HEK293 (cell line): ENCODE measurements around the gene SLC38A3.

Experiments
- CTCF ChIA-PET: fragments of 350-600 bp; formaldehyde crosslinking; extraction: SDS; loops from one replicate; lab custom pipeline; 2021; ENCODE audit warnings: antibody characterized with exemption; lab: Yijun Ruan, JAX
- POLR2A ChIA-PET: fragments of 300-600 bp; formaldehyde crosslinking; extraction: SDS; loops from one replicate; lab custom pipeline; 2020; ENCODE audit warnings: antibody characterized with exemption, inconsistent platforms; lab: Yijun Ruan, JAX
- H3K27ac ChIP-seq: fragments of 200-500 bp; sonication (Bioruptor generic); 2 replicates; pipeline ENCODE4 v1.5.1; 2014; ENCODE audit warnings: low read depth, low read length, control low read depth, inconsistent platforms; ENCODE audit errors: extremely low read depth
- H3K36me3 ChIP-seq, 2 experiments: fragments of 200-500 bp in 1 of 2; sonication (Bioruptor generic) in 1 of 2; 1 replicate in 1 of 2; 2 replicates in 1 of 2; pipeline ENCODE4 v1.5.1; 2014 to 2017; ENCODE audit warnings: inconsistent platforms in 2 of 2, low read length in 2 of 2; ENCODE audit not compliant: control insufficient read depth in 2 of 2, insufficient read depth in 1 of 2
- H3K4me1 ChIP-seq: fragments of 200-500 bp; sonication (Bioruptor generic); 2 replicates; pipeline ENCODE4 v1.5.1; 2014; ENCODE audit warnings: mild to moderate bottlenecking, low read length, inconsistent platforms; ENCODE audit not compliant: control insufficient read depth, insufficient read depth
- H3K4me3 ChIP-seq: 2 replicates; pipeline ENCODE4 v1.5.1; 2011; ENCODE audit warnings: low read depth, mild to moderate bottlenecking, control low read depth, low read length, moderate library complexity
- H3K9me3 ChIP-seq: fragments of 200-500 bp; sonication (Bioruptor generic); 2 replicates; pipeline ENCODE4 v1.5.1; 2014; ENCODE audit warnings: low read depth, low read length, inconsistent platforms; ENCODE audit not compliant: control insufficient read depth, insufficient read depth
- OSR2 ChIP-seq: fragments of 450-650 bp; formaldehyde crosslinking; IDR thresholded peaks from 2 replicates; pipeline ENCODE4 v1.5.1; 2016; ENCODE audit warnings: missing biosample characterization, missing genetic modification characterization
- SCRT1 ChIP-seq: fragments of 450-650 bp; formaldehyde crosslinking; IDR thresholded peaks from 2 replicates; pipeline ENCODE4 v1.5.1; 2016; ENCODE audit warnings: missing biosample characterization, missing genetic modification characterization, borderline replicate concordance
- SCRT2 ChIP-seq: fragments of 450-650 bp; formaldehyde crosslinking; IDR thresholded peaks from 2 replicates; pipeline ENCODE4 v1.5.1; 2016; ENCODE audit warnings: missing biosample characterization, missing genetic modification characterization
- YY2 ChIP-seq: fragments of 450-650 bp; formaldehyde crosslinking; IDR thresholded peaks from 2 replicates; pipeline ENCODE4 v1.5.1; 2016; ENCODE audit warnings: missing biosample characterization, missing genetic modification characterization
- ZBTB1 ChIP-seq: fragments of 450-650 bp; formaldehyde crosslinking; IDR thresholded peaks from 2 replicates; pipeline ENCODE4 v1.5.1; 2016; ENCODE audit warnings: missing biosample characterization, missing genetic modification characterization
- ZBTB20 ChIP-seq: fragments of 450-650 bp; formaldehyde crosslinking; IDR thresholded peaks from 2 replicates; pipeline ENCODE4 v1.5.1; 2016; ENCODE audit warnings: missing biosample characterization, missing genetic modification characterization
- ZBTB8A ChIP-seq: fragments of 450-650 bp; formaldehyde crosslinking; IDR thresholded peaks from 2 replicates; pipeline ENCODE4 v1.5.1; 2016; ENCODE audit warnings: missing biosample characterization, missing genetic modification characterization
- ZNF133 ChIP-seq: fragments of 450-650 bp; formaldehyde crosslinking; IDR thresholded peaks from 2 replicates; pipeline ENCODE4 v1.5.1; 2016; ENCODE audit warnings: missing biosample characterization, missing genetic modification characterization
- ZNF214 ChIP-seq: fragments of 450-650 bp; formaldehyde crosslinking; IDR thresholded peaks from 2 replicates; pipeline ENCODE4 v1.5.1; 2017; ENCODE audit warnings: missing biosample characterization, mild to moderate bottlenecking, missing genetic modification characterization, borderline replicate concordance
- ZNF221 ChIP-seq: fragments of 450-650 bp; formaldehyde crosslinking; IDR thresholded peaks from 2 replicates; pipeline ENCODE4 v1.5.1; 2017; ENCODE audit warnings: missing biosample characterization, missing genetic modification characterization, borderline replicate concordance
- ZNF391 ChIP-seq: fragments of 450-650 bp; formaldehyde crosslinking; IDR thresholded peaks from 2 replicates; pipeline ENCODE4 v1.5.1; 2016; ENCODE audit warnings: low read depth, missing biosample characterization, missing genetic modification characterization, borderline replicate concordance
- ZNF548 ChIP-seq: fragments of 450-650 bp; formaldehyde crosslinking; IDR thresholded peaks from 2 replicates; pipeline ENCODE4 v1.5.1; 2016; ENCODE audit warnings: missing biosample characterization, missing genetic modification characterization
- ZNF558 ChIP-seq: fragments of 450-650 bp; formaldehyde crosslinking; IDR thresholded peaks from 2 replicates; pipeline ENCODE4 v1.5.1; 2016; ENCODE audit warnings: missing biosample characterization, missing genetic modification characterization
- ZNF626 ChIP-seq: fragments of 450-650 bp; sonication (Bioruptor Pico); formaldehyde crosslinking; IDR thresholded peaks from 2 replicates; pipeline ENCODE4 v1.5.1; 2018; ENCODE audit warnings: missing biosample characterization, missing genetic modification characterization, inconsistent platforms
- ZNF654 ChIP-seq: fragments of 450-650 bp; formaldehyde crosslinking; IDR thresholded peaks from 2 replicates; pipeline ENCODE4 v1.5.1; 2016; ENCODE audit warnings: low read depth, missing biosample characterization, missing genetic modification characterization
- TF ChIP-seq, protein P1 (sequence below): fragments of 450-650 bp; formaldehyde crosslinking; IDR thresholded peaks from 2 replicates; pipeline ENCODE4 v1.5.1; 2017; ENCODE audit warnings: missing biosample characterization, mild to moderate bottlenecking, missing genetic modification characterization, moderate library complexity
- TF ChIP-seq, protein P2 (sequence below): fragments of 450-650 bp; IDR thresholded peaks from 2 replicates; pipeline ENCODE4 v1.5.1; 2018; ENCODE audit warnings: missing biosample characterization, mild to moderate bottlenecking, missing genetic modification characterization
- TF ChIP-seq, protein P3 (sequence below): fragments of 450-650 bp; formaldehyde crosslinking; IDR thresholded peaks from 2 replicates; pipeline ENCODE4 v1.5.1; 2016; ENCODE audit warnings: missing biosample characterization, missing genetic modification characterization
- TF ChIP-seq, protein P4 (sequence below): fragments of 450-650 bp; formaldehyde crosslinking; IDR thresholded peaks from 2 replicates; pipeline ENCODE4 v1.5.1; 2016; ENCODE audit warnings: missing biosample characterization, missing genetic modification characterization, low read depth
- TF ChIP-seq, protein P5 (sequence below): fragments of 450-650 bp; formaldehyde crosslinking; IDR thresholded peaks from 2 replicates; pipeline ENCODE4 v1.5.1; 2016; ENCODE audit warnings: missing biosample characterization, missing genetic modification characterization

Gene SLC38A3

DNA sequence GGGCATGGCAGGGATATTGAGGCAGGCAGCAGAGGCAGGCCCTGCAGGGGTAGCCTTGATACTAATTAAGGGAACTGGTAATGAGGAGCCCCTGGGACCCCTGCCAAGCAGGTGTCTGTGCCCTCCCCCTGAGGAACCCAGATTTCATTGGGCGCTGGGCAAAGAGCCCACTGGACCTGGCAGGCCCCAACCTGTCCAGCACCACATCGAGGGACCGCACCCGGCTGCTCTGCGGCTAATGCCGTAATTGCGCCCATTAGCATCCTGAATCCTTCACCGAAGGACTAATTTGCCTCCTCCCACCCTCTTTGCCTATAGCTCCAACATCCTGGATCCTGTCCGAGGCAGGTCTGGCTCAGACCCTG, 50.2 kb downstream of the SLC38A3 start:
- H3K4me3 ChIP-seq: no peak overlapping the region
- peaks cover 5 to 53% of the 10 kb centered on the region in 2 experiments for H3K36me3 ChIP-seq
- TF ChIP-seq ZNF548 (tag by site-specific recombination) (no peak), ZNF221 (tag by site-specific recombination) (no peak), ZNF133 (tag by site-specific recombination) (no peak), YY2 (tag by site-specific recombination) (no peak), ZBTB8A (tag by site-specific recombination) (no peak), ZNF391 (tag by site-specific recombination) (no peak), ZBTB1 (tag by site-specific recombination) (no peak), ZNF626 (tag by site-specific recombination) (no peak), OSR2 (tag by site-specific recombination) (no peak)
- TF ChIP-seq, protein P1, sequence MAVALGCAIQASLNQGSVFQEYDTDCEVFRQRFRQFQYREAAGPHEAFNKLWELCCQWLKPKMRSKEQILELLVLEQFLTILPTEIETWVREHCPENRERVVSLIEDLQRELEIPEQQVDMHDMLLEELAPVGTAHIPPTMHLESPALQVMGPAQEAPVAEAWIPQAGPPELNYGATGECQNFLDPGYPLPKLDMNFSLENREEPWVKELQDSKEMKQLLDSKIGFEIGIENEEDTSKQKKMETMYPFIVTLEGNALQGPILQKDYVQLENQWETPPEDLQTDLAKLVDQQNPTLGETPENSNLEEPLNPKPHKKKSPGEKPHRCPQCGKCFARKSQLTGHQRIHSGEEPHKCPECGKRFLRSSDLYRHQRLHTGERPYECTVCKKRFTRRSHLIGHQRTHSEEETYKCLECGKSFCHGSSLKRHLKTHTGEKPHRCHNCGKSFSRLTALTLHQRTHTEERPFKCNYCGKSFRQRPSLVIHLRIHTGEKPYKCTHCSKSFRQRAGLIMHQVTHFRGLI (tag by site-specific recombination): no peak
- TF ChIP-seq, protein P2, sequence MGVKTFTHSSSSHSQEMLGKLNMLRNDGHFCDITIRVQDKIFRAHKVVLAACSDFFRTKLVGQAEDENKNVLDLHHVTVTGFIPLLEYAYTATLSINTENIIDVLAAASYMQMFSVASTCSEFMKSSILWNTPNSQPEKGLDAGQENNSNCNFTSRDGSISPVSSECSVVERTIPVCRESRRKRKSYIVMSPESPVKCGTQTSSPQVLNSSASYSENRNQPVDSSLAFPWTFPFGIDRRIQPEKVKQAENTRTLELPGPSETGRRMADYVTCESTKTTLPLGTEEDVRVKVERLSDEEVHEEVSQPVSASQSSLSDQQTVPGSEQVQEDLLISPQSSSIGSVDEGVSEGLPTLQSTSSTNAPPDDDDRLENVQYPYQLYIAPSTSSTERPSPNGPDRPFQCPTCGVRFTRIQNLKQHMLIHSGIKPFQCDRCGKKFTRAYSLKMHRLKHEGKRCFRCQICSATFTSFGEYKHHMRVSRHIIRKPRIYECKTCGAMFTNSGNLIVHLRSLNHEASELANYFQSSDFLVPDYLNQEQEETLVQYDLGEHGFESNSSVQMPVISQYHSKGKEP (tag by site-specific recombination): no peak
- TF ChIP-seq, protein P3, sequence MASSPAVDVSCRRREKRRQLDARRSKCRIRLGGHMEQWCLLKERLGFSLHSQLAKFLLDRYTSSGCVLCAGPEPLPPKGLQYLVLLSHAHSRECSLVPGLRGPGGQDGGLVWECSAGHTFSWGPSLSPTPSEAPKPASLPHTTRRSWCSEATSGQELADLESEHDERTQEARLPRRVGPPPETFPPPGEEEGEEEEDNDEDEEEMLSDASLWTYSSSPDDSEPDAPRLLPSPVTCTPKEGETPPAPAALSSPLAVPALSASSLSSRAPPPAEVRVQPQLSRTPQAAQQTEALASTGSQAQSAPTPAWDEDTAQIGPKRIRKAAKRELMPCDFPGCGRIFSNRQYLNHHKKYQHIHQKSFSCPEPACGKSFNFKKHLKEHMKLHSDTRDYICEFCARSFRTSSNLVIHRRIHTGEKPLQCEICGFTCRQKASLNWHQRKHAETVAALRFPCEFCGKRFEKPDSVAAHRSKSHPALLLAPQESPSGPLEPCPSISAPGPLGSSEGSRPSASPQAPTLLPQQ (tag by site-specific recombination): no peak
- TF ChIP-seq, protein P4, sequence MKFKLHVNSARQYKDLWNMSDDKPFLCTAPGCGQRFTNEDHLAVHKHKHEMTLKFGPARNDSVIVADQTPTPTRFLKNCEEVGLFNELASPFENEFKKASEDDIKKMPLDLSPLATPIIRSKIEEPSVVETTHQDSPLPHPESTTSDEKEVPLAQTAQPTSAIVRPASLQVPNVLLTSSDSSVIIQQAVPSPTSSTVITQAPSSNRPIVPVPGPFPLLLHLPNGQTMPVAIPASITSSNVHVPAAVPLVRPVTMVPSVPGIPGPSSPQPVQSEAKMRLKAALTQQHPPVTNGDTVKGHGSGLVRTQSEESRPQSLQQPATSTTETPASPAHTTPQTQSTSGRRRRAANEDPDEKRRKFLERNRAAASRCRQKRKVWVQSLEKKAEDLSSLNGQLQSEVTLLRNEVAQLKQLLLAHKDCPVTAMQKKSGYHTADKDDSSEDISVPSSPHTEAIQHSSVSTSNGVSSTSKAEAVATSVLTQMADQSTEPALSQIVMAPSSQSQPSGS: no peak
- H3K9me3 ChIP-seq: no peaks in the 10 kb centered on the region
- no peaks in the 10 kb centered on the region; the same call in 1 of the 2 replicates for H3K4me1 ChIP-seq
- no peak overlapping the region for H3K27ac ChIP-seq
- POLR2A ChIA-PET: interaction anchor here (1.6 kb wide), 1 partner anchor 10 kb away, joined by 4 read pairs; no protein-coding TSS in a partner anchor
- CTCF ChIA-PET: interaction anchor here (2.5 kb wide), 1 partner anchor 8 kb away, joined by 20 read pairs; no protein-coding TSS in a partner anchor

DNA sequence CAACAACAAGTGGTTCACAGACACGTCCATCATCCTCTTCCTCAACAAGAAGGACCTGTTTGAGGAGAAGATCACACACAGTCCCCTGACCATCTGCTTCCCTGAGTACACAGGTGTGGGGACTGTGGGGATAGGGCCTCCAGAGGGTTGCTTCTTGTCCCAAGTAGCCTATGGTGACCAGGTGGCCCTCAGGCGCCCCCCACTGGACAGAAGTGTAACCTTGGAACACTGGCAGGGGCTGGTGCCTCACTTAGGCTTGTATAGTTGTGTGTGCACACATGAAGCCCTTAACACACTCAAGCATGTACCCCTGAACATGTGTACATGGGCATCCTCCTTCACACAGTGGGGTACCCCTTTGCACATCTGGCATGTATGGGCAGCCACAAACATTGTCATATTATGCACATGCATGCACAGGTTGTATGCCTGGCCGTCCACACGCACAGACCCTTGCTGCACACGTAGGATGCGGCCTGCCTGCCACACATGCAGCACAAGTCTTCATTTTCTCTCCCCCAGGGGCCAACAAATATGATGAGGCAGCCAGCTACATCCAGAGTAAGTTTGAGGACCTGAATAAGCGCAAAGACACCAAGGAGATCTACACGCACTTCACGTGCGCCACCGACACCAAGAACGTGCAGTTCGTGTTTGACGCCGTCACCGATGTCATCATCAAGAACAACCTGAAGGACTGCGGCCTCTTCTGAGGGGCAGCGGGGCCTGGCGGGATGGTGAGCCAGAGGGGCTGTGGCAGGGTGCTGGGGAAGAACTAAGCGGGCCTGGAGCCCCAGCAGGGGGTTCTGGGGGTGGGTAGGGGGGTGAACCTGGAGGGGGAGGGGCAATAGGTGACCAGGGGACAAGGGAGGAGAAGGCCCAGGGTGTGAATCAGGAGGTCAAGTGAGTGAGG, 52.2 kb downstream of the SLC38A3 start:
- TF ChIP-seq, protein P5, sequence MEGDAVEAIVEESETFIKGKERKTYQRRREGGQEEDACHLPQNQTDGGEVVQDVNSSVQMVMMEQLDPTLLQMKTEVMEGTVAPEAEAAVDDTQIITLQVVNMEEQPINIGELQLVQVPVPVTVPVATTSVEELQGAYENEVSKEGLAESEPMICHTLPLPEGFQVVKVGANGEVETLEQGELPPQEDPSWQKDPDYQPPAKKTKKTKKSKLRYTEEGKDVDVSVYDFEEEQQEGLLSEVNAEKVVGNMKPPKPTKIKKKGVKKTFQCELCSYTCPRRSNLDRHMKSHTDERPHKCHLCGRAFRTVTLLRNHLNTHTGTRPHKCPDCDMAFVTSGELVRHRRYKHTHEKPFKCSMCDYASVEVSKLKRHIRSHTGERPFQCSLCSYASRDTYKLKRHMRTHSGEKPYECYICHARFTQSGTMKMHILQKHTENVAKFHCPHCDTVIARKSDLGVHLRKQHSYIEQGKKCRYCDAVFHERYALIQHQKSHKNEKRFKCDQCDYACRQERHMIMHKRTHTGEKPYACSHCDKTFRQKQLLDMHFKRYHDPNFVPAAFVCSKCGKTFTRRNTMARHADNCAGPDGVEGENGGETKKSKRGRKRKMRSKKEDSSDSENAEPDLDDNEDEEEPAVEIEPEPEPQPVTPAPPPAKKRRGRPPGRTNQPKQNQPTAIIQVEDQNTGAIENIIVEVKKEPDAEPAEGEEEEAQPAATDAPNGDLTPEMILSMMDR (tag by site-specific recombination): peak; percentile 49; the same call in 1 of the 2 replicates
- TF ChIP-seq ZNF214 (no peak), ZBTB20 (tag by site-specific recombination) (0 out of 2 replicates have a peak, but pooled peaks have one; percentile 31), ZNF558 (tag by site-specific recombination) (no peak), ZNF626 (tag by site-specific recombination) (no peak), SCRT2 (tag by site-specific recombination) (peak; percentile 80), SCRT1 (0 out of 2 replicates have a peak, but pooled peaks have one; percentile 36), ZNF654 (tag by site-specific recombination) (peak; percentile 34)
- ChIA-PET CTCF (interaction anchor here (0.6 to 2.5 kb wide), 7 partner anchors 10 to 1074 kb away, joined by 3 to 20 read pairs (median 3); no protein-coding TSS in a partner anchor), POLR2A (no interaction called here)
- Histone ChIP-seq H3K36me3 (peaks cover 5 to 39% of the 10 kb centered on the region in 2 experiments), H3K4me1 (no peaks in the 10 kb centered on the region; the same call in 1 of the 2 replicates), H3K27ac (no peak overlapping the region), H3K9me3 (no peaks in the 10 kb centered on the region), H3K4me3 (no peak overlapping the region)
